Measurements from ENCODE around the gene LHX6.

DNA sequence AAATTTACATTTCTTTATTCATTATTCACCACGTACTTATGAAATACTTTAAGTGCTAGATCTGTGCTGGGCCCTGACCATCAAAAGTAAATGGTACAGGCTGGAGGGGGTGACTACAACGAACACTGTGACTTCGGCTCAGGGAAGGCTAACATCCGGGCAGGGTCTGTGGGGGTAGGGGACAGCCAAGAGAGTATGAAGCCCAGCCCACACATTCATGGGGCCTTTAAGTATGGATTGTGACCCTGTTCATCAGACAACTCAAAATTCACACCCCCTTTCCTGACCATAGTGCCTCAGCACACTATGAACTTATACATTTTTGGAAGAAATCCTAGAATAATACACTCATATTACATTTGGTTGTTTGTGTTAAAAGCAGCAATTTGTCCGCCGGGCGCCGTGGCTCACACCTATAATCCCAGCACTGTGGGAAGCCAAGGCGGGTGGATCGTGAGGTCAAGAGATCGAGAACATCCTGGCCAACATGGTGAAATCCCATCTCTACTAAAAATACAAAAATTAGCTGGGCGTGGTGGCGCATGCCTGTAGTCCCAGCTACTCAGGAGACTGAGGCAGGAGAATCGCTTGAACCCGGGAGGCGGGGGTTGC is 35.7 kb downstream of the LHX6 start:
- TF ChIP-seq NRF1 (IDR thresholded peaks at IDR 0.05; ENCODE audit: low read depth, low read length) (no peak), EP300 (IDR thresholded peaks at IDR 0.05; ENCODE audit: borderline replicate concordance in 1 of 2, low read depth in 2 of 2, low read length in 2 of 2) (no peak), CEBPB (IDR thresholded peaks at IDR 0.05; ENCODE audit: low read depth, low read length) (no peak), POLR2A (IDR thresholded peaks at IDR 0.05; ENCODE audit: control extremely low read depth in 1 of 2, low read depth in 2 of 2, low read length in 2 of 2) (no peak)
- TF ChIP-seq, protein P1, sequence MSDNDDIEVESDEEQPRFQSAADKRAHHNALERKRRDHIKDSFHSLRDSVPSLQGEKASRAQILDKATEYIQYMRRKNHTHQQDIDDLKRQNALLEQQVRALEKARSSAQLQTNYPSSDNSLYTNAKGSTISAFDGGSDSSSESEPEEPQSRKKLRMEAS (IDR thresholded peaks at IDR 0.05) = no peak
- TF ChIP-seq, protein P2, sequence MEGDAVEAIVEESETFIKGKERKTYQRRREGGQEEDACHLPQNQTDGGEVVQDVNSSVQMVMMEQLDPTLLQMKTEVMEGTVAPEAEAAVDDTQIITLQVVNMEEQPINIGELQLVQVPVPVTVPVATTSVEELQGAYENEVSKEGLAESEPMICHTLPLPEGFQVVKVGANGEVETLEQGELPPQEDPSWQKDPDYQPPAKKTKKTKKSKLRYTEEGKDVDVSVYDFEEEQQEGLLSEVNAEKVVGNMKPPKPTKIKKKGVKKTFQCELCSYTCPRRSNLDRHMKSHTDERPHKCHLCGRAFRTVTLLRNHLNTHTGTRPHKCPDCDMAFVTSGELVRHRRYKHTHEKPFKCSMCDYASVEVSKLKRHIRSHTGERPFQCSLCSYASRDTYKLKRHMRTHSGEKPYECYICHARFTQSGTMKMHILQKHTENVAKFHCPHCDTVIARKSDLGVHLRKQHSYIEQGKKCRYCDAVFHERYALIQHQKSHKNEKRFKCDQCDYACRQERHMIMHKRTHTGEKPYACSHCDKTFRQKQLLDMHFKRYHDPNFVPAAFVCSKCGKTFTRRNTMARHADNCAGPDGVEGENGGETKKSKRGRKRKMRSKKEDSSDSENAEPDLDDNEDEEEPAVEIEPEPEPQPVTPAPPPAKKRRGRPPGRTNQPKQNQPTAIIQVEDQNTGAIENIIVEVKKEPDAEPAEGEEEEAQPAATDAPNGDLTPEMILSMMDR (IDR thresholded peaks at IDR 0.05; ENCODE audit: control extremely low read depth in 1 of 3, insufficient read depth in 1 of 3, low read depth in 1 of 3, low read length in 3 of 3) = no peak
